GM19372 (cell line): ENCODE data around the gene COL6A3.
"Not testable (repeated sequence)": the region's sequence is repeated elsewhere in the genome, so short reads cannot be mapped to it uniquely, and the experiment has no call there.

ENCODE experiments used
- ATAC-seq: cut with Tn5 transposase; IDR thresholded peaks from one replicate; pipeline ENCODE4 v1.9.1; 2021; ENCODE audit warnings: mild to moderate bottlenecking, low read depth, moderate library complexity; ENCODE audit not compliant: unreplicated experiment

Gene COL6A3

DNA sequence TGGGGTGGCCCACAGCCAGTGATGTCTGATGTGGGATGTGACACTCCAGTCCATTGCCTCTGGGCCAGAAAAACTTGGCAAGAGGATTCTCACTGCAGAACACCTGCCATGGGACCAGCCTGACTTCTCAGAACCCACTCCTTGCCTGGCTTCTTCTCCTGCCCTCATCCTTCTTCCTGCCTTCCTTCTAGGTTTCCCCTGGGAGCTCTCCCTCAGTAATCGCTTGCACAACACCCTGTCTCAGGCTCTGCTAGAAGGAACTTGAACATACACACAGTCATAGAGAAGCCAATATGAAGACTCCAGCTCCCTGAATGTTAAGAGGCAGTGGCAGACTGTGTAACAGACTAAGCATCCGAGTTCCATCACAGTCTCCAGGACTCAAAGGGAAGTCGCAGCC is 4.3 kb upstream of the COL6A3 start:
- ATAC-seq: no peak

GRCh38 chr2:237412988-237413776 is 782 bp downstream of the COL6A3 start:
- ATAC-seq: no peak

DNA sequence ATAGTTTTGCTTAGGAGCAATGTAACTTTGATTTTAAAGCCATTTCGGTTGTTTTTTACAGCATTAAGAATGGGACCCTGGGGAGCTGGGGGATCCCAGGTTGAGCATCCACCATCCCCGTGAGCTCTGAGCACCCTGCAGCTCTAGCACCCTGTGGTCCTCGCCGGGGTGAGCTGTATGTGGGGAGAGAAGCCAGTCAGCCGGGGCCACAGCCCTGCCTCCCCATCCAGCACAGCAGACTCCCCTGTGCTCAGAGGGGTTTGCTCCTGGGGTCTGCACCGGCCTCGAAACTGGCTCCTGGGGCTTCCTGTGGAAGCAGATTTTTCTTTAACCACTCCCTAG is 1.3 kb downstream of the COL6A3 start:
- ATAC-seq: no peak

DNA sequence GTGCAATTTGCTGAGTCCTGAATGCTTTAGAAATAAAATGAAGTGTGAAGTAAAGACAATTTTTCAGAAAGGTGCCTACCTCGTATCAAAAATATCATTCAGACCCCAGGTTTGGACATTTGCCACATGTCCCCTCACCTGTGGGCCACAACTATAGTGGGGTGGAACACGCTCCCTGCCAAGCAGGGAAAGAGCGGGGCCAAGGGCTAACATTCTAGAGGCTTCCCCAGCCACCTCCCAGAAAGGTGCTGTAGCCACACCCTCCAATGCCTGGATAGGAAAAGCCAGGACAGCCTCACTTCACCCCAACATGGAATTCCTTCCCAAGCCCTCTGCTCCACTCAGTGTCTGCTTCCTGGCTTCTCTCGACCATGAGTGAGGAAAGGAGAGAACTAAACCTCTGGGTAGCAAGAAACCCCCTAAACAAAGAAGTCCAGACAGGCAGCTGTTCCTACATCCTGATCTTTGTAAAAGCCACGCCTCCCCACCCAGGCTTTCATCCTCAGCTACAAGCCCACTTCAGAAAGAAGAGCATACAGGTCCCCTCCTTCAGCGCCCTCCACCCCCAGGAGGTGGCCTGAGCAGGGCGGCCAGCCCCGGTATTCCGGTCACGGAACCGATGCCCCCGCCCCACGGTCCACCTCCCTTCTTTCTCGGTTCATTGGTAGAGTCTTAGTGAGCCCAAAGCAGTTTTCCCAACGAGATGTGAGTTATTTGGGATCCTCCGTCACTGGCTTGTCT is 2.1 kb downstream of the COL6A3 start:
- no peak for ATAC-seq

DNA sequence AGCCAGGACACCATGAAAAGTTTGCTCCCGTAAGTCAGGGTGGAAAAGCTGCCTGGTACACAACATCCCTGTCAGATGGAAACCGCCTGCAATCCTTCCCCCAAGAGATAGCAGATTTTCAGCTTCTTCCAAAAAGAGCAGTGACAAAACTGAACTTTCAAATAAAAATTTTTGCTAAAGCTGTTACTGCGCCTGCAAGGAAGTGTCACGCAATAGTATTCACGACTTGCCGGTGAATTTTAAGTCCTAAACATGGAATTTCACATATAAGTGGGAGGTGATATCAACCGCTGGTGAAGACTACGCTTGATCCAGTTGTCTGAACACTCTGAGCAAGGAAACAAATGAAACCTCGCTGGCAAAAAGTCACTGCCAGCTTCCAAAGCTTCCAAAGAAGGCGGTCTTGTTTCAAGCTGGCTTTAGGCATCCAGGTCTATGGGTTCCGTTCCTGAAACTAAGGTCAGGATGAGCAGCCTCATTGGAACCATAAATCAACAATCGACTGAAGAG is 2.8 kb downstream of the COL6A3 start:
- no peak for ATAC-seq

GRCh38 chr2:237409263-237409662 is 4.7 kb downstream of the COL6A3 start:
- ATAC-seq: not testable (repeated sequence)

DNA sequence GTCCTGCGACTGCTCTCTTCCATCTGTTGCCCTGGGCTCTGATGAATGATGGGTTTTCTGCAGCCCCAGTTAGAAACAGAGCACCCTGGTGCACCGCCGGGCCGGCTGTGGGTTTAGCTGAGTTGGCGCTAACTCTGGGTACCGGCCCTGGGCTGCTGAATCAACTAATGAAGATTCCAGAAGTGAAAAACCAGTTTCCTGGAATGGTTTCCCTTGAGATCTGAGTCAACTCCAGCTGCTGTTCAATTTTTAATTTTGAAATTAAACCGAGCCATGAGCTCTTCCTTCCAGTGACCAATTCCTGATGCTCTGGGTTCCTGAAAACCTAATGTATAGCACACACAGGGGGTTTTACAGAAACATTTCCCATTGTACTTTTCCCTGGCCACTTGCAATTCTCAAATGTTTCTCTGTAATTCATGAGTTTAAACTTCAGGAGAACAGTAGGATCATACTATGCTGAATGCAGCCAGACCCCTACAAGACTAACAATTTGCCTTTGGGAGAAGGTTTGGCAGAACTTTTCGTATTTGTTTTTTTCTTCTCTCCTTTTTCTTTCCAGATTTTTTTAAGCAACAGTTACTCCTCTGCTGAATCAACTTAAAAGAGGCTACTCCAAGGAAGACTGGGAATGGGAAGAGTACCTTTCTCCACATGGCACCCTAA is 5.5 kb downstream of the COL6A3 start:
- ATAC-seq: no peak

- ATAC-seq: no peak
These were observed 6.3 kb downstream of the COL6A3 start for GRCh38 chr2:237407700-237408099.

DNA sequence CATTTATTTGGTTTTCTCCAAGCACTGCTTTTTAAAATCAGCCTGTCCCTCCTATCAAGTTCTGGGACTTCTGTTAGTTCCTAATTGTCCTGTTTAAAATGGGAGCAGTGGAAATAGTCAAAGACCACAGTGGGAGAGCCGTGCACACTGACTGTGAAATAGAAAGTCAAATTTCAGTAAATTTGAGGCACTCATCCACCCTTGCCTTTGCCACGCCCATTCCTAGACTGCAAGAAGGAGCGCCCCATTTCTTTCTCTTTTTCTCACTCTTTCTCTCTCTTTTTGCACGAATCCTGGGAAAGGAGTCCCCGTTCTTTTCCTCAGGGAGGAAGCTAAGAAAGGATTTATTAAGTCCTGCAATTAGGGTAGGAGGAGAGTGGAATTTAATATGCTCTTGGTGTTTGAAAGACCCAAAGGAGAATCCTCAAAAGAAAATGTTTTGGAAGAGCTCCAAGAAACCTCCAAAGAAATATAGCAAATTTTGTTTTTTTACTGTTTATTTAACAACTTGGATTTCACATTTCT is 7.5 kb downstream of the COL6A3 start:
- no peak for ATAC-seq

- no peak for ATAC-seq
These were observed 8.4 kb downstream of the COL6A3 start for GRCh38 chr2:237405605-237406004.

DNA sequence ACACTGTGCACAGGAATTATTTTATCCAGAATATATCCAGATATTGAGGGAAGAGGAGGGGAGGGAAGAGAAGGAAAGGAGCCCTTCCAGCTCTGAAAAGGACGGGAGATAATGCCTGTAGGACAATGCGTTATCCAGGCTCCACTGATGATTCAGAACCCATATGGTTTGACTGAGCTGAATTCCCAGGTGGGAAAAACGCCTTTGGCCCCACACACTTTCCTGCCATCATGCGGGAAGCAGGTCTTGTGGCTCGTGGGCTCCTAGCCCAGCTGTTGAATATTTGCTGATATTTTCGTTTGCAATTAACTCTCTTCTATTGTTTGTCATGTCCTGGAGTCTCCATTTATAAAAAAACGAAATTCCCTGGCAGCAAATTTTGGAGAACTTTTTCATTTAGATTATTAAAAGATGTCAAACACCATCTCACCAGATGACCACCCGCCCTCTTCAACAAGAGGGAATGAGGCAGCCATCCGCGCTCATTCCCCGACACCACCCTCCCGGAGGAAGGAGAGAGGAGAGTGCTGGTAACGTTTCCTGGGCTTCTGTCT is 8.9 kb downstream of the COL6A3 start:
- no peak for ATAC-seq

- ATAC-seq: no peak
These were observed 9.6 kb downstream of the COL6A3 start for GRCh38 chr2:237404413-237404812.

DNA sequence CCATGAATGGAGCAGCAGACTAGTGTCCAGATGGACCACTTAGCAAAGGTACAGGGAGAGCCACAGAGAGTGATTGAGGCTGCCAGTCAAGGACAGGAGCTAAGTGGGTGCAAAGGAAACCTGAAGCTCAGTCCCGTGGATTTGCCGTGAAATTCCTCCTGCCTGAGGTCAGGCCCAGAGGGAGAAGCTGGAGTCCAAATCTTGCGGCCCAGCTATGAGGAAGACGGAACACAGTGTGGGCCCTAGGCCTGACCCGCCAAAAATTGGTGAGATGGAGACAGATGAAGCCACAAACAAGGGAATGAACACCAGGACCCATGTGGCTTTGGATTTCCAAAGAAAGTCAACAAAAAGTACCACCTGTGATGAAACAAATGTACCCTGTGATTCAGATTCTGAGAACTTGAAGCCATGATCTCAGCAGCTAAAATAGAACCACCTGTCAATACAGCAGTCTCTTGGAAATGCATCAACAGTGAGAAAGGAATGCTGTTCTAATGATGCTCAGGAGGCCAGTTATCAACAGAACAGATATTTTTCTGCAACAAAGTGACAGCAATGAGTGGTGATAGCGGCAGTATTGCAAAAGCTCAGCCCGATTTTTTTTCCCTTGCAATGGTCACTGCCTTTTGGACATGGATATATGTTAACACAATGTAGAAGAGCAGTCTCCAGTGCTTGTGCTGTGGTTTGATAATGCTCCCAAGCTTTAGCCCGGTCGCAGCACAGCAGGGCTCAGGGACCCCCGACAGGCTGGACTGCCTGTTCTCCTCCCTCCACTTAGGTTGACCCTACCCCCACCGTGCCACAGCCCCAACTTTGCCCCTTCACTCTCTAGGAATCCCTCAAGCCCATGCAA is 10.7 kb downstream of the COL6A3 start:
- ATAC-seq: no peak

- no peak for ATAC-seq
These were observed 13.8 kb downstream of the COL6A3 start for GRCh38 chr2:237400199-237400598.

DNA sequence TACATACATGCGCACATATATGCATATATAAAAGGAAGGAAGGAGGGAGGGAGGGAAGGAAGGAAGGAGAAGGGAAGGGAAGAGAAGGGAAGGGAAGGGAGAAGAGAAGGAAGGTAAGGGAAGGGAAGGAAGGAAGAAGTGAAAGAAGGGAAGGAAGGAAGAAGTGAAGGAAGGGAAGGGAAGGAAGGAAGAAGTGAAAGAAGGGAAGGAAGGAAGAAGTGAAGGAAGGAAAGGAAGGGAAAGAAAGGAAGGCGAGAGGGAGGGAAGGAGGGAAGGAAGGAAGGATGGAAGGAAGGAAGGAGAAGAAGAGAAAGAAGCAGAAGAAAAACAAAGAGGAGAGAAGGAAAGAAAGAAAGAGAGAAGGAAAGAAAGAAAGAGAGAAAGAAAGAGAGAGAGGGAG is 16.9 kb downstream of the COL6A3 start:
- ATAC-seq: no peak

GRCh38 chr2:237393523-237393922 is 20.4 kb downstream of the COL6A3 start:
- no peak for ATAC-seq

DNA sequence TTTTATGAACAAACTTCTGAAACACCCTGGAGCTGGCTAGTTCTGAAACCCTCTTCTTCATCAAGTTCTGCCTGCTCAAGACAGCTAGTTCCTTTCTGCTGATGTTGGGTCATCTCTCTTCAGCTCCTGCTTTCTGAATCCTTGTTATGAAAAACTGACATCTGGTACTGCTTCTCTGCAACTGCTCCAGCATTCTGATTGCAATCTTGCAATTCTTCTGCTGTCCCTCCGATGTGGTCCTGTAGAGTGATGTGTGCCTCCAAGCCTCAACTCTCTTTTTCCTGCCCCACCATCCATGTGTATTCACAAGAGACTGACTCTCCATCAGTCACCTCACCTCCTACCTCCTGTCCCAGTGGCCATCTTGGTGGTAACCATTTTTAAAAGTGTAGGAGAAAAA is 21.8 kb downstream of the COL6A3 start:
- ATAC-seq: no peak

DNA sequence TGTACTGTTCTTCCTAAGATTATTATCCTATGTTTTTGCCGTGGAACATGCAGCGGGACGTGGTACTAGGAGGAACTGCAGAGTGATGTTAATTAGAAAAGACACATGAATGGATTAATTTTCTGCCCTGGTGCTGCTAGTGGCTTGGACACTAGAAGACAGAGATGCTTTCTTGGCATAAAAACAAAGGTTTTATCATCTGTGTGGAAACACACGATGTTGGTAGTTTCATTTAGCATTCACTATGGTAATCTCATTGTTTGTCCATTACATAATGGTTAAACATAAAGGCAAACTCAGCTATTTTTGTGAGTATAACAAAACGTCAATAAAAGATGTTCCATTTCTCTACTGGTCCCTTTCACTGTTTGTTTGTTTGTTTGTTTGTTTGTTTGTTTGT is 22.8 kb downstream of the COL6A3 start:
- ATAC-seq: no peak

DNA sequence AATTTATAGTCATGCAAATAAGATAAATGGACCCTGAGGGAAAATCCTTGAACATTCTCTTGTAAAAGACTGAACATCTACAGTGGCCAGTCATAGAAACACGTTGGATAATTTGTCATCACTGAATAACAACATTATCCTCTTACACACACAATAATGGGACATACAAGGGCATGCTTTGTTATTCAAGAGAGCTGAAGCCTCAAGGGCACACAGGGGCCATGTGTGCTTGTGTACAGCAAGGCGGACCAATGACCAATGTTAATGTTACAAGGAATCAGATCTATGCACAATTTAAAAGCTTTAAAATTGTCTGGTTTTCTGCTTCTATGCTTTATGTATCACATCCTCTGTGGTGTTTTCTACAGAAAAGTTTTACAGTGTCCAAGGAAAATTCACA is 23.7 kb downstream of the COL6A3 start:
- no peak for ATAC-seq

- no peak for ATAC-seq
These were observed 24.1 kb downstream of the COL6A3 start for GRCh38 chr2:237389831-237390230.
